A673 (cell line): ENCODE measurements around the gene PIF1. TPM values are rescaled to one million over a fixed set of nuclear protein-coding genes. Genes with fewer than 3 reads are reported as not detected.

Source experiments
- BruUV-seq: library from RNA; stranded (reverse); fragments of 400-500 nt; replicated peaks from 2 replicates; lab custom pipeline; 2021; lab: Mats Ljungman, UMichigan
- CTCF ChIA-PET: fragments of 300-600 bp; sonication (Branson Sonifier 250); formaldehyde crosslinking; loops from one replicate; lab custom pipeline; 2022; ENCODE audit warnings: antibody characterized with exemption; lab: Charles Lee
- POLR2A ChIA-PET: fragments of 300-600 bp; sonication (Branson Sonifier 250); formaldehyde crosslinking; loops from one replicate; lab custom pipeline; 2022; ENCODE audit warnings: antibody characterized with exemption; ENCODE audit not compliant: low non-redundant PET; lab: Charles Lee
- DNase-seq: peaks from one replicate; pipeline ENCODE4 v3.0.0-alpha.2; 2015; ENCODE audit warnings: low spot score
- H3K27ac ChIP-seq: fragments of 200-600 bp; sonication (generic); 2 replicates; pipeline ENCODE4 v1.5.1; 2016; ENCODE audit warnings: mixed run types, low read depth, mild to moderate bottlenecking, mixed read lengths, antibody characterized with exemption, low read length; ENCODE audit not compliant: poor library complexity, severe bottlenecking
- H3K27me3 ChIP-seq: fragments of 200-600 bp; sonication (generic); replicated peaks from 2 replicates; pipeline ENCODE4 v1.6.1; 2017; ENCODE audit warnings: mixed run types, low read depth, mild to moderate bottlenecking, mixed read lengths, antibody characterized with exemption, low read length; ENCODE audit not compliant: insufficient read depth, poor library complexity
- H3K36me3 ChIP-seq: fragments of 200-600 bp; sonication (generic); 2 replicates; pipeline ENCODE4 v1.6.1; 2016; ENCODE audit warnings: mixed run types, mild to moderate bottlenecking, mixed read lengths, antibody characterized with exemption, low read length; ENCODE audit not compliant: insufficient read depth, poor library complexity, severe bottlenecking
- H3K4me1 ChIP-seq: fragments of 200-600 bp; sonication (generic); 2 replicates; pipeline ENCODE4 v1.6.1; 2017; ENCODE audit warnings: mixed run types, mild to moderate bottlenecking, mixed read lengths, antibody characterized with exemption, low read length; ENCODE audit not compliant: insufficient read depth, poor library complexity, severe bottlenecking
- H3K4me3 ChIP-seq: fragments of 200-600 bp; sonication (generic); 2 replicates; pipeline ENCODE4 v1.5.1; 2016; ENCODE audit warnings: low read depth, mixed run types, mild to moderate bottlenecking, mixed read lengths, low read length; ENCODE audit not compliant: poor library complexity, severe bottlenecking
- H3K9me3 ChIP-seq: fragments of 200-600 bp; sonication (generic); 2 replicates; pipeline ENCODE4 v1.6.1; 2016; ENCODE audit warnings: mixed run types, low read depth, mild to moderate bottlenecking, mixed read lengths, antibody characterized with exemption, low read length; ENCODE audit not compliant: poor library complexity, severe bottlenecking
- CTCF ChIP-seq: fragments of 300-800, 200-600 bp; sonication (generic); conservative IDR thresholded peaks from 2 replicates; pipeline ENCODE4 v1.5.1; 2017; ENCODE audit warnings: low read depth, mild to moderate bottlenecking, antibody characterized with exemption, low read length, moderate library complexity, mixed read lengths
- EZH2 ChIP-seq: fragments of 200-600 bp; sonication (generic); IDR thresholded peaks from 2 replicates; pipeline ENCODE4 v1.6.1; 2017; ENCODE audit warnings: borderline replicate concordance, low read depth, mild to moderate bottlenecking, mixed read lengths, antibody characterized with exemption, low read length; ENCODE audit not compliant: poor library complexity, severe bottlenecking
- intact Hi-C: fragments of 100-400 bp; cut with micrococcal nuclease; formaldehyde crosslinking; loops from one replicate; pipeline ENCODE4 v1.10.0; 2022; ENCODE audit not compliant: unreplicated experiment
- total RNA-seq: library from RNA; stranded (reverse); gene quantifications from 2 replicates; pipeline ENCODE4 v1.2.3, GENCODE V29; 2021

Gene PIF1
- total RNA-seq, 1 experiment from 2014 or later: 65.7 TPM

GRCh38 chr15:64772964-64773363, 52.5 kb downstream of the PIF1 start:
- H3K27ac ChIP-seq: no peak overlapping the region
- CTCF ChIA-PET: no interaction called here
- no peak for TF ChIP-seq EZH2
- no peak for TF ChIP-seq CTCF
- H3K9me3 ChIP-seq: no peaks in the 10 kb centered on the region
- POLR2A ChIA-PET: no interaction called here
- peaks cover 6% of the 10 kb centered on the region for H3K27me3 ChIP-seq
- DNase-seq: no peak
- intact Hi-C loops: no loop called here
- BruUV-seq: no TSS peak
- no peaks in the 10 kb centered on the region for H3K36me3 ChIP-seq
- peaks cover 7% of the 10 kb centered on the region for H3K4me1 ChIP-seq
- H3K4me3 ChIP-seq: no peak overlapping the region

- intact Hi-C loops: no loop called here
- Histone ChIP-seq H3K36me3 (no peaks in the 10 kb centered on the region), H3K4me1 (peaks cover 7% of the 10 kb centered on the region), H3K9me3 (no peaks in the 10 kb centered on the region), H3K4me3 (no peak overlapping the region), H3K27me3 (peaks cover 6% of the 10 kb centered on the region), H3K27ac (no peak overlapping the region)
- ChIA-PET CTCF (no interaction called here), POLR2A (no interaction called here)
- TF ChIP-seq CTCF (no peak), EZH2 (no peak)
- BruUV-seq: no TSS peak
- no peak for DNase-seq
Observed at GRCh38 chr15:64772488-64772887, 53.0 kb downstream of the PIF1 start.

GRCh38 chr15:64770626-64771025, 54.8 kb downstream of the PIF1 start:
- BruUV-seq: no TSS peak
- TF ChIP-seq EZH2 (no peak), CTCF (no peak)
- Histone ChIP-seq H3K4me1 (no peaks in the 10 kb centered on the region), H3K27ac (no peak overlapping the region), H3K36me3 (no peaks in the 10 kb centered on the region), H3K27me3 (peaks cover 6% of the 10 kb centered on the region), H3K4me3 (no peak overlapping the region), H3K9me3 (no peaks in the 10 kb centered on the region)
- POLR2A ChIA-PET: no interaction called here
- DNase-seq: no peak
- CTCF ChIA-PET: no interaction called here
- intact Hi-C loops: no loop called here
